H1 (cell line): ENCODE results near the gene DIAPH2. TPM values are rescaled to one million over a fixed set of nuclear protein-coding genes. Genes with fewer than 3 reads are reported as not detected.

Source experiments
- CTCF ChIA-PET: fragments of 300-600 bp; sonication (Branson Sonifier 250); formaldehyde crosslinking; loops from one replicate; lab custom pipeline; 2021; ENCODE audit not compliant: partially characterized antibody; lab: Charles Lee
- POLR2A ChIA-PET: fragments of 300-600 bp; sonication (Branson Sonifier 250); formaldehyde crosslinking; loops from one replicate; lab custom pipeline; 2021; ENCODE audit warnings: inconsistent platforms; ENCODE audit not compliant: partially characterized antibody; lab: Charles Lee
- DNase-seq, 2 experiments: peaks; one replicate each; pipeline versions ENCODE4 v3.0.0 to v3.0.0-alpha.2; 2010 to 2022; ENCODE audit warnings: low spot score in 2 of 2, low read depth in 1 of 2, mixed read lengths in 1 of 2
- FAIRE-seq: peaks from 2 replicates; lab custom pipeline; 2011; peaks lifted over from hg19 to GRCh38; lab: Jason Lieb, UNC
- H2AFZ ChIP-seq: 2 replicates; pipeline ENCODE4 v1.8.1; 2012; ENCODE audit warnings: low read length, inconsistent platforms
- H2AK5ac ChIP-seq: 2 replicates; pipeline ENCODE4 v1.6.1; 2013; ENCODE audit warnings: low read depth, low read length
- H2BK120ac ChIP-seq: replicated peaks from 2 replicates; pipeline ENCODE3; 2013; ENCODE audit warnings: low read depth, low read length, inconsistent platforms
- H2BK12ac ChIP-seq: 2 replicates; pipeline ENCODE4 v1.6.1; 2013; ENCODE audit warnings: low read depth, low read length
- H2BK15ac ChIP-seq: 2 replicates; pipeline ENCODE4 v1.6.1; 2013; ENCODE audit warnings: low read length
- H2BK20ac ChIP-seq: 2 replicates; pipeline ENCODE4 v1.6.1; 2013; ENCODE audit warnings: low read length
- H2BK5ac ChIP-seq: 2 replicates; pipeline ENCODE4 v1.6.1; 2013; ENCODE audit warnings: low read depth, low read length
- H3K14ac ChIP-seq: 2 replicates; pipeline ENCODE4 v1.6.1; 2013; ENCODE audit warnings: inconsistent platforms; ENCODE audit not compliant: insufficient read length
- H3K18ac ChIP-seq: 2 replicates; pipeline ENCODE4 v1.6.1; 2013; ENCODE audit warnings: low read length; ENCODE audit errors: extremely low read depth
- H3K23ac ChIP-seq: 2 replicates; pipeline ENCODE4 v1.6.1; 2013; ENCODE audit warnings: inconsistent platforms; ENCODE audit not compliant: insufficient read length
- H3K23me2 ChIP-seq: 2 replicates; pipeline ENCODE4 v1.6.1; 2013; ENCODE audit warnings: low read depth, low read length
- H3K27ac ChIP-seq: 2 replicates; pipeline ENCODE4 v1.6.1; 2011; ENCODE audit warnings: low read depth, low read length, inconsistent platforms
- H3K27me3 ChIP-seq, 4 experiments: replicated peaks in 1 of 4; 1 replicate in 1 of 4; 2 replicates in 3 of 4; pipeline versions ENCODE4 v1.6.1 to v1.8.1; 2011 to 2013; ENCODE audit warnings: low read length in 3 of 4, mild to moderate bottlenecking in 3 of 4, inconsistent platforms in 2 of 4, mixed read lengths in 2 of 4, moderate library complexity in 1 of 4; ENCODE audit not compliant: control insufficient read depth in 3 of 4, insufficient read depth in 3 of 4; ENCODE audit errors: extremely low read depth in 1 of 4
- H3K36me3 ChIP-seq, 4 experiments: 2 replicates each; pipeline versions ENCODE4 v1.6.1 to v1.8.1; 2011 to 2013; ENCODE audit warnings: mild to moderate bottlenecking in 4 of 4, low read length in 3 of 4, moderate library complexity in 2 of 4, control low read depth in 1 of 4, inconsistent platforms in 1 of 4; ENCODE audit not compliant: insufficient read depth in 4 of 4, control insufficient read depth in 2 of 4
- H3K4ac ChIP-seq: replicated peaks from 2 replicates; pipeline ENCODE3; 2013; ENCODE audit warnings: low read length, low read depth, mixed read lengths, inconsistent platforms; ENCODE audit not compliant: insufficient read length
- H3K4me1 ChIP-seq, 4 experiments: replicated peaks in 1 of 4; 1 replicate in 1 of 4; 2 replicates in 3 of 4; pipeline versions ENCODE4 v1.6.1 to v1.8.1; 2011 to 2013; ENCODE audit warnings: low read length in 3 of 4, inconsistent platforms in 2 of 4, mixed read lengths in 1 of 4; ENCODE audit not compliant: insufficient read depth in 4 of 4, control insufficient read depth in 3 of 4
- H3K4me2 ChIP-seq, 2 experiments: 2 replicates each; pipeline versions ENCODE4 v1.6.1 to v1.8.1; 2011 to 2013; ENCODE audit warnings: low read depth in 2 of 2, low read length in 2 of 2, control low read depth in 1 of 2, inconsistent platforms in 1 of 2, mild to moderate bottlenecking in 1 of 2; ENCODE audit not compliant: insufficient read depth in 1 of 2
- H3K4me3 ChIP-seq, 4 experiments: fragments of 200-600, 300-600 bp in 1 of 4; sonication (generic), shearing (Covaris generic), sonication (Bioruptor Twin) in 1 of 4; 2 replicates each; pipeline versions ENCODE4 v1.5.1 to v1.8.1; 2011 to 2016; ENCODE audit warnings: low read length in 4 of 4, low read depth in 3 of 4, control low read depth in 2 of 4, inconsistent platforms in 2 of 4, mild to moderate bottlenecking in 2 of 4, mixed read lengths in 1 of 4, moderate library complexity in 1 of 4; ENCODE audit not compliant: insufficient read depth in 2 of 4; ENCODE audit errors: extremely low read depth in 1 of 4
- H3K56ac ChIP-seq: replicated peaks from 2 replicates; pipeline ENCODE3; 2013; ENCODE audit warnings: low read depth, mild to moderate bottlenecking, mixed read lengths, low read length, inconsistent platforms; ENCODE audit not compliant: insufficient read length
- H3K79me1 ChIP-seq: 2 replicates; pipeline ENCODE4 v1.6.1; 2013; ENCODE audit warnings: low read depth, low read length, control low read depth
- H3K79me2 ChIP-seq, 2 experiments: 2 replicates each; pipeline versions ENCODE4 v1.6.1 to v1.8.1; 2012 to 2013; ENCODE audit warnings: low read length in 2 of 2, mild to moderate bottlenecking in 2 of 2, inconsistent platforms in 1 of 2; ENCODE audit not compliant: insufficient read depth in 2 of 2, control insufficient read depth in 1 of 2
- H3K9ac ChIP-seq, 4 experiments: replicated peaks in 1 of 4; 1 replicate in 1 of 4; 2 replicates in 3 of 4; pipeline versions ENCODE4 v1.6.1 to v1.8.1; 2011 to 2013; ENCODE audit warnings: low read depth in 3 of 4, low read length in 3 of 4, control low read depth in 2 of 4, mild to moderate bottlenecking in 2 of 4, moderate library complexity in 2 of 4, inconsistent platforms in 1 of 4; ENCODE audit errors: extremely low read depth in 1 of 4
- H3K9me3 ChIP-seq, 2 experiments: 2 replicates each; pipeline versions ENCODE4 v1.6.1 to v1.8.1; 2012 to 2013; ENCODE audit warnings: mild to moderate bottlenecking in 2 of 2, moderate library complexity in 2 of 2, control low read depth in 1 of 2, inconsistent platforms in 1 of 2, low read depth in 1 of 2, low read length in 1 of 2, mixed read lengths in 1 of 2; ENCODE audit not compliant: insufficient read depth in 2 of 2
- H4K20me1 ChIP-seq, 2 experiments: replicated peaks in 1 of 2; 2 replicates each; pipeline versions ENCODE3 to v1.8.1; 2011 to 2013; ENCODE audit warnings: inconsistent platforms in 2 of 2, low read length in 2 of 2, mild to moderate bottlenecking in 1 of 2; ENCODE audit not compliant: insufficient read depth in 2 of 2, control insufficient read depth in 1 of 2
- H4K5ac ChIP-seq: 2 replicates; pipeline ENCODE4 v1.6.1; 2013; ENCODE audit warnings: low read length, low read depth, mixed read lengths, inconsistent platforms; ENCODE audit not compliant: insufficient read length
- H4K8ac ChIP-seq: 2 replicates; pipeline ENCODE4 v1.8.0; 2013; ENCODE audit warnings: mild to moderate bottlenecking, moderate library complexity, low read length, inconsistent platforms; ENCODE audit not compliant: insufficient read depth; ENCODE audit errors: extremely low read depth
- H4K91ac ChIP-seq: replicated peaks from 2 replicates; pipeline ENCODE3; 2013; ENCODE audit warnings: low read length, mixed read lengths, inconsistent platforms; ENCODE audit not compliant: insufficient read length
- BRCA1 ChIP-seq: IDR thresholded peaks from 2 replicates; pipeline ENCODE4 v1.6.1; 2012; ENCODE audit warnings: low read depth, low read length, improper control_type of control experiment
- CHD2 ChIP-seq: IDR thresholded peaks from 2 replicates; pipeline ENCODE4 v1.6.1; 2012; ENCODE audit warnings: low read length, improper control_type of control experiment
- CREB1 ChIP-seq: IDR thresholded peaks from 2 replicates; pipeline ENCODE4 v1.6.1; 2012; ENCODE audit warnings: inconsistent platforms
- KDM1A ChIP-seq: fragments of 200-600, 300-600 bp; sonication (generic); IDR thresholded peaks from 2 replicates; pipeline ENCODE4 v1.7.1; 2016; ENCODE audit warnings: mild to moderate bottlenecking, low read length, borderline replicate concordance
- KDM4A ChIP-seq: IDR thresholded peaks from one replicate; pipeline ENCODE4 v1.7.1; 2012; ENCODE audit warnings: low read depth, mild to moderate bottlenecking, moderate library complexity, low read length, inconsistent platforms; ENCODE audit not compliant: severe bottlenecking
- NANOG ChIP-seq: IDR thresholded peaks from 2 replicates; pipeline ENCODE4 v1.6.1; 2011; ENCODE audit warnings: low read length, low read depth, mild to moderate bottlenecking, inconsistent platforms; ENCODE audit not compliant: insufficient read depth, poor library complexity, severe bottlenecking
- NRF1 ChIP-seq: IDR thresholded peaks from 2 replicates; pipeline ENCODE4 v1.6.1; 2011; ENCODE audit warnings: mild to moderate bottlenecking, low read depth, low read length, improper control_type of control experiment
- PHF8 ChIP-seq: fragments of 200-600 bp; sonication (generic); conservative IDR thresholded peaks from 2 replicates; pipeline ENCODE4 v1.7.1; 2012; ENCODE audit warnings: low read depth, mild to moderate bottlenecking, inconsistent platforms, low read length, moderate library complexity
- POLR2A ChIP-seq, 2 experiments: IDR thresholded peaks; 1 replicate in 1 of 2; 2 replicates in 1 of 2; pipeline ENCODE4 v1.6.1; 2011; ENCODE audit warnings: low read depth in 2 of 2, low read length in 2 of 2, mild to moderate bottlenecking in 2 of 2; ENCODE audit errors: control extremely low read depth in 1 of 2
- POLR2AphosphoS5 ChIP-seq: IDR thresholded peaks from 2 replicates; pipeline ENCODE4 v1.6.1; 2011; ENCODE audit warnings: low read depth, low read length
- SIN3A ChIP-seq, 2 experiments: IDR thresholded peaks in 1 of 2; conservative IDR thresholded peaks in 1 of 2; 2 replicates each; pipeline ENCODE4 v1.6.1; 2011 to 2012; ENCODE audit warnings: low read length in 2 of 2, improper control_type of control experiment in 1 of 2, low read depth in 1 of 2, mild to moderate bottlenecking in 1 of 2
- SUZ12 ChIP-seq: fragments of 200-600 bp; sonication (generic); IDR thresholded peaks from 2 replicates; pipeline ENCODE4 v1.6.1; 2012; ENCODE audit warnings: mild to moderate bottlenecking, inconsistent platforms, low read length, moderate library complexity, mixed read lengths
- TCF12 ChIP-seq: IDR thresholded peaks from 2 replicates; pipeline ENCODE4 v1.6.1; 2011; ENCODE audit warnings: low read depth, mild to moderate bottlenecking, low read length
- TEAD4 ChIP-seq: IDR thresholded peaks from 2 replicates; pipeline ENCODE4 v1.6.1; 2012; ENCODE audit warnings: low read depth, low read length, inconsistent platforms, mixed read lengths
- WGBS, 2 experiments: shearing (Covaris generic) in 1 of 2; methylation state at CpG; one replicate each; pipeline versions ENCODE4 v1.1.6 to v1.1.7; 2013 to 2015; ENCODE audit warnings: low lambda C conversion rate in 2 of 2, mixed read lengths in 2 of 2, inconsistent platforms in 1 of 2, low coverage in 1 of 2, missing lambda C conversion rate in 1 of 2; ENCODE audit not compliant: insufficient replicate concordance in 2 of 2, insufficient coverage in 1 of 2, insufficient read length in 1 of 2; ENCODE audit errors: extremely low coverage in 1 of 2, missing lambda C conversion rate in 1 of 2; 5-methylcytosine and 5-hydroxymethylcytosine counted together
- polyA plus RNA-seq, 7 experiments: library from polyadenylated mRNA; depleted of rRNA in 3 of 7; stranded (reverse) in 5 of 7; unstranded in 2 of 7; fragments of >200 nt in 5 of 7; fragments of 200-250 nt in 2 of 7; gene quantifications; 1 replicate in 5 of 7; 2 replicates in 1 of 7; 4 replicates in 1 of 7; pipeline versions ENCODE4 v1.2.1 to v1.2.3, GENCODE V29; 2011 to 2013; ENCODE audit warnings: missing spikeins in 2 of 7, mixed read lengths in 2 of 7
- total RNA-seq: library from RNA; stranded (reverse); fragmentation: NEBNext Ultra II Directional; extraction: Animal tissue kit (Norgen Biotek cat#: 25700); gene quantifications from 2 replicates; pipeline ENCODE4 v1.2.1, GENCODE V29; 2021

Gene DIAPH2
- total and polyA plus RNA-seq, 2 of the 8 experiments (the other 6 are each of a cell fraction or from before 2014, with no cell fraction given), result 4.4 to 24.3 TPM

DNA sequence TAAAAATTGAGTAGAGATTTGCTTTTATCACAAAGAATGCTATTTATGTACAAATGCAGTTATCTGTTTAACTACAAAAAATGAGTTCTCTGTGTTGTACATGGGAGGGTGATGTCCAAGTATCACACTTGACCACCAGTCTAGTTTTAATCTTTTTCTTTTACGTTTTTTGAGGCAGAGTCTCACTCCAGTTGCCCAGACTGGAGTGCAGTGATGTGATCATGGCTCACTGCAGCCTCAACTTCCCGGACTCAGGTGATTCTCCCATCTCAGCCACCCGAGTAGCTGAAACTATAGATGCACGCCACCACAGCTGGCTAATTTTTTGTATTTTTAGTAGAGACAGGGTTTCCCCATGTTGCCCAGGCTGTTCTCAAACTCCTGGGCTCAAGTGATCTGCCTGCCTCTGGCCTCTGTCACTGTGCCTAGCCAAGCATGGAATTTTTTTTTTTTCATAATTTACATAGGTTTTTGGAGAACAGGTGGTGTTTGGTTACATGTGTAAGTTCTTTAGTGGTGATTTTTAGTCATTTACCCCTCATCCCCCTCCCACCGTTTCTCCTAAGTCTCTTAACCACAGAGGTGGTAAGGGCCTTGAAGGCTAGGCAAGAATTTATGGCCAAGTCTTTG lies 151.1 kb downstream of the DIAPH2 start:
- no peaks in the 10 kb centered on the region for H3K27me3 ChIP-seq
- H2AK5ac ChIP-seq, result no peak overlapping the region
- ChIA-PET CTCF (no interaction called here), POLR2A (no interaction called here)
- H3K23ac ChIP-seq, result no peak overlapping the region
- H3K56ac ChIP-seq, result no peak overlapping the region
- no peak for FAIRE-seq
- WGBS, 2 experiments, result 94% methylated on average over 5 of the region's 5 CpGs; no CpG with 5 or more reads in 1 of the 2 experiments
- H3K4me3 ChIP-seq, result no peak overlapping the region
- no peaks in the 10 kb centered on the region for H3K79me1 ChIP-seq
- no peak overlapping the region for H3K18ac ChIP-seq
- no peak overlapping the region for H4K8ac ChIP-seq
- no peak overlapping the region for H2BK5ac ChIP-seq
- H2BK120ac ChIP-seq, result no peak overlapping the region
- no peaks in the 10 kb centered on the region for H3K9me3 ChIP-seq
- H3K4me2 ChIP-seq, result no peak overlapping the region
- H3K36me3 ChIP-seq, result no peaks in the 10 kb centered on the region
- no peaks in the 10 kb centered on the region for H3K4me1 ChIP-seq
- H2BK15ac ChIP-seq, result no peak overlapping the region
- TF ChIP-seq POLR2AphosphoS5 (no peak), POLR2A (IDR thresholded peaks at IDR 0.05; ENCODE audit: control extremely low read depth in 1 of 2, low read depth in 2 of 2, low read length in 2 of 2) (no peak), CREB1 (no peak), SUZ12 (no peak), BRCA1 (no peak), TEAD4 (no peak), NANOG (no peak), CHD2 (no peak), SIN3A (conservative IDR thresholded peaks at IDR 0.05 in 1 of 2, IDR thresholded peaks at IDR 0.05 in 1 of 2; ENCODE audit: low read depth in 1 of 2, low read length in 2 of 2) (no peak), KDM4A (no peak), TCF12 (no peak), PHF8 (no peak), KDM1A (no peak), NRF1 (no peak)
- TF ChIP-seq, all 59 proteins: peak for 0
- Histone ChIP-seq H3K79me2 (no peaks in the 10 kb centered on the region), H2BK20ac (no peak overlapping the region), H3K27ac (no peak overlapping the region), H4K20me1 (no peaks in the 10 kb centered on the region), H3K14ac (no peak overlapping the region), H2BK12ac (no peak overlapping the region), H3K23me2 (no peaks in the 10 kb centered on the region), H2AFZ (no peak overlapping the region), H3K9ac (no peak overlapping the region), H4K5ac (no peak overlapping the region), H4K91ac (no peak overlapping the region), H3K4ac (no peak overlapping the region)
- DNase-seq, result no peak
